ENCODE data around the gene ANKRD31. TPM values are rescaled to one million over a fixed set of nuclear protein-coding genes. Genes with fewer than 3 reads are reported as not detected.

ANKRD31 gene
- total RNA-seq, 1 experiment from 2014 or later = 0.30 TPM

GRCh38 chr5:75059912-75060545 lies 176.6 kb downstream of the ANKRD31 start:
- Histone ChIP-seq H3K79me2 (ENCODE audit: insufficient read depth, low read length) (no peaks in the 10 kb centered on the region), H3K36me3 (ENCODE audit: control insufficient read depth in 1 of 2, insufficient read depth in 2 of 2, low read length in 2 of 2) (no peaks in the 10 kb centered on the region), H2AFZ (ENCODE audit: low read depth, low read length, poor library complexity, severe bottlenecking) (no peak overlapping the region), H3K4me1 (ENCODE audit: control insufficient read depth in 1 of 2, insufficient read depth in 2 of 2, low read length in 2 of 2) (no peaks in the 10 kb centered on the region), H3K9me3 (ENCODE audit: control insufficient read depth in 1 of 2, insufficient read depth in 1 of 2, low read depth in 1 of 2, low read length in 2 of 2) (no peaks in the 10 kb centered on the region), H3K4me3 (replicated peaks in 1 of 2; ENCODE audit: low read depth in 1 of 2, low read length in 2 of 2) (no peak overlapping the region), H3K9ac (ENCODE audit: low read length) (no peak overlapping the region), H3K27ac (ENCODE audit: low read depth, low read length) (no peak overlapping the region), H4K20me1 (ENCODE audit: insufficient read depth) (no peaks in the 10 kb centered on the region), H3K4me2 (ENCODE audit: low read length) (no peak overlapping the region), H3K27me3 (ENCODE audit: insufficient read depth, low read length) (no peaks in the 10 kb centered on the region), H3K9me2 (ENCODE audit: insufficient read depth) (no peaks in the 10 kb centered on the region)
- POLR2A ChIA-PET = no interaction called here
- CTCF ChIA-PET = interaction anchor here (1.3 kb wide), 1 partner anchor 10 kb away, joined by 3 read pairs; no protein-coding TSS in a partner anchor
- ATAC-seq (no peak), DNase-seq (ENCODE audit: low read depth, low spot score) (no peak)
- no TSS peak for BruUV-seq (replicated peaks)
- RAD21 ChIA-PET (ENCODE audit: low non-redundant PET in 1 of 2, low total read pairs in 2 of 2, uncharacterized antibody in 2 of 2, unreplicated experiment in 2 of 2) = no interaction called here
- intact Hi-C loops (cut with micrococcal nuclease) = loop anchor here (10.0 kb wide), 1 partner anchor 1195 kb away; no protein-coding TSS in a partner anchor
- TF ChIP-seq REST (IDR thresholded peaks at IDR 0.05; ENCODE audit: low read depth) = no peak
- TF ChIP-seq ZBTB33 (IDR thresholded peaks at IDR 0.05; ENCODE audit: extremely low read depth, insufficient replicate concordance, low read length) = no peak
- TF ChIP-seq SIN3A (IDR thresholded peaks at IDR 0.05; ENCODE audit: low read depth) = no peak
- no peak for TF ChIP-seq TCF7L2 (IDR thresholded peaks at IDR 0.05; ENCODE audit: borderline replicate concordance, extremely low read depth, insufficient read depth, insufficient read length)
- no peak for TF ChIP-seq POLR2A (IDR thresholded peaks at IDR 0.05; ENCODE audit: borderline replicate concordance, extremely low read depth, insufficient read depth, insufficient read length)
- TF ChIP-seq ZFX (IDR thresholded peaks at IDR 0.05) = no peak
- TF ChIP-seq CEBPB (IDR thresholded peaks at IDR 0.05; ENCODE audit: low read depth) = no peak
- no peak for TF ChIP-seq YY1 (IDR thresholded peaks at IDR 0.05; ENCODE audit: extremely low read depth, insufficient replicate concordance, low read depth, low read length)
- TF ChIP-seq CBX3 (IDR thresholded peaks at IDR 0.05; ENCODE audit: low read depth) = no peak

All from HCT116 (cell line).